ENCODE measurements around the gene WWC2. TPM values are rescaled to one million over a fixed set of nuclear protein-coding genes. Genes with fewer than 3 reads are reported as not detected.

Gene WWC2
- total RNA-seq, 1 donor: 100 TPM

GRCh38 chr4:183344523-183345255, 245.6 kb downstream of the WWC2 start:
- no peak for DNase-seq (ENCODE audit: low read depth)
- TF ChIP-seq, protein P1, sequence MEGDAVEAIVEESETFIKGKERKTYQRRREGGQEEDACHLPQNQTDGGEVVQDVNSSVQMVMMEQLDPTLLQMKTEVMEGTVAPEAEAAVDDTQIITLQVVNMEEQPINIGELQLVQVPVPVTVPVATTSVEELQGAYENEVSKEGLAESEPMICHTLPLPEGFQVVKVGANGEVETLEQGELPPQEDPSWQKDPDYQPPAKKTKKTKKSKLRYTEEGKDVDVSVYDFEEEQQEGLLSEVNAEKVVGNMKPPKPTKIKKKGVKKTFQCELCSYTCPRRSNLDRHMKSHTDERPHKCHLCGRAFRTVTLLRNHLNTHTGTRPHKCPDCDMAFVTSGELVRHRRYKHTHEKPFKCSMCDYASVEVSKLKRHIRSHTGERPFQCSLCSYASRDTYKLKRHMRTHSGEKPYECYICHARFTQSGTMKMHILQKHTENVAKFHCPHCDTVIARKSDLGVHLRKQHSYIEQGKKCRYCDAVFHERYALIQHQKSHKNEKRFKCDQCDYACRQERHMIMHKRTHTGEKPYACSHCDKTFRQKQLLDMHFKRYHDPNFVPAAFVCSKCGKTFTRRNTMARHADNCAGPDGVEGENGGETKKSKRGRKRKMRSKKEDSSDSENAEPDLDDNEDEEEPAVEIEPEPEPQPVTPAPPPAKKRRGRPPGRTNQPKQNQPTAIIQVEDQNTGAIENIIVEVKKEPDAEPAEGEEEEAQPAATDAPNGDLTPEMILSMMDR (IDR thresholded peaks at IDR 0.05; ENCODE audit: insufficient read depth, low read depth, low read length): no peak

GRCh38 chr4:183345261-183345660, 246.2 kb downstream of the WWC2 start:
- no peak overlapping the region for H3K4me3 ChIP-seq (ENCODE audit: low read depth, low read length)
- TF ChIP-seq, protein P1 (IDR thresholded peaks at IDR 0.05; ENCODE audit: insufficient read depth, low read depth, low read length): no peak
- no peak for DNase-seq (ENCODE audit: low read depth)

More at GRCh38 chr4:183344523-183345255, 245.6 kb downstream of the WWC2 start:
- no peak overlapping the region for H3K4me3 ChIP-seq (ENCODE audit: low read depth, low read length)

DNA sequence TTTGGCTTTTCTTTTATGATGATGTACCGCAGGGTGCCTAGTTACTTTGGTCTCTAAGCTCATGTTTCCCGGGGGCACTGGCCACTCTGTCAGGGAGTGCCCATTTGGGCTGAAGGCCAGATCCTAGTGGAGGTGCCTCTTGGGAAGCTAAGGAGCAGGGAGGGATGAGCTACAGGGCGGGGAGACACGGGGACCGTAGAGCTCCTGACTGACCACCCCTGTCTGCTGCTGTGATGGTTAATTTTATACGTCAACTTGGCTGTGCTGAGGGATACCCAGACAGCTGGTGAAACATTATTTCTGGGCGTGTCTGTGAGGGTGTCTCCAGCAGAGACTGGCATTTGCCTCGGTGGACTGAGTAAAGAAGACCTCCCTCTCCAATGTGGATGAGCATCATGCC, 248.1 kb downstream of the WWC2 start:
- H3K4me3 ChIP-seq (ENCODE audit: low read depth, low read length): no peak overlapping the region
- TF ChIP-seq, protein P1 (IDR thresholded peaks at IDR 0.05; ENCODE audit: insufficient read depth, low read depth, low read length): no peak
- no peak for DNase-seq (ENCODE audit: low read depth)

DNA sequence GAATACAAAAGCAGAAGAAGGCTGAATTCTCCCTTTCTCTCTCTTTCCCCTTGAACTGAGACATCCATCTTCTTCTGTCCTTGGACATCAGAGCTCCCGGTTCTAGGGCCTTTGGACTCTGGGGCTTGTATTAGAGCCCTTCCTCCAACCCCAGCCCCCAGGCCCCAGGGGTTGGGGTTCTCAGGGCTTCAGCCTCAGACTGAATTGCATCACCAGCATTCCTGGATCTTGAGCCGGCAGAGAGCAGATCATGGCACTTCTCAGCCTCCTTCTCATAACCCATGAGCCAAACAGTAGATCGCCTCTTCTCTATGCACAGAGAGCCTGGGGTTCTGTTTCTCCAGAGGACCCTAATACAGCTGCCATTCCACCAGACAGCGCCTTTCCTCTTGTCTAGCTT, 248.5 kb downstream of the WWC2 start:
- no peak overlapping the region for H3K4me3 ChIP-seq (ENCODE audit: low read depth, low read length)
- TF ChIP-seq, protein P1 (IDR thresholded peaks at IDR 0.05; ENCODE audit: insufficient read depth, low read depth, low read length): no peak
- peak; percentile 45 for DNase-seq (ENCODE audit: low read depth)

GRCh38 chr4:183348136-183348535, 249.1 kb downstream of the WWC2 start:
- TF ChIP-seq, protein P1 (IDR thresholded peaks at IDR 0.05; ENCODE audit: insufficient read depth, low read depth, low read length): no peak

DNA sequence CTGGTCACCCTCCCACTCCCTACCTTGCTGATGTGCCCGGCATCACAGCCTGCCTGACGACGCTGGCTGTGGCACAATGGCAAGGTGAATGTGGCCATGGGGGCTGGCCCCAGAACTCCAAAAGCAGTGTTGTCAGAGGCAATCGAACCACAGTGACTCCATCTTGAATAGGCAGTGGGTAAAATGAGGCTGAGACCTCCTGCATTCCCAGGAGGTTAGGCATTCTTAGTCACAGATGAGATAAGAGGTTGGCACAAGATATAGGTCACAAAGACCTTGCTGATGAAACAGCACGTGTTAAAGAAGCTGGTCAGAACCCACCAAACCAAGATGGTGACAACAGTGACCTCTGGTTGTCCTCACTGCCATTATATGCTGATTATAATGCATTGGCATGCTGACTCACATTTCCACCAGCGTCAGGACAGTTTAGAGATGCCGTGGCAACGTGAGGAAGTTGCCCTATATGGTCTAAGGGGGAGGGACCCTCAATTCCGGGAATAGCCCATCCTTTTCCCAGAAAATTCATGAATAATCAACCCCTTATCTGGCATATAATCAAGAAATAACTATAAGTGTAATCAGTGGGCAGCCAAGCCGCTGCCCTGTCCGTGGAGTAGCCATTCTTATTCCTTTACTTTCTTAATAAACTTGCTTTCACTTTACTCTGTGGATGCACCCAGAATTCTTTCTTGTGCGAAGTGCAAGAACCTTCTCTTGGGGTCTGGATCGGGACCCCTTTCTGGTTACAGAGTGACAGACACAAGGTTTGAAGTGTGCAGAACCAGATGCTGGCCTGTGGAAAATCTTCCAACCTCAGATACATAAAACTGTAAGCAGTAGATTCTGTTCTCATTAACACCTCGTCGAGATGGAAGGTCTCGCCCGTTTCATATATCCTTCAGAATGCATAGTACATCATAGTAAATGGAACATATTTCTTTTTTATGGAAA, 249.9 kb downstream of the WWC2 start:
- TF ChIP-seq, protein P1 (IDR thresholded peaks at IDR 0.05; ENCODE audit: insufficient read depth, low read depth, low read length): no peak
- peak; percentile 68 for DNase-seq (ENCODE audit: low read depth)
- H3K4me3 ChIP-seq (ENCODE audit: low read depth, low read length): no peak overlapping the region

More at GRCh38 chr4:183348136-183348535, 249.1 kb downstream of the WWC2 start:
- H3K4me3 ChIP-seq (ENCODE audit: low read depth, low read length): no peak overlapping the region
- DNase-seq (ENCODE audit: low read depth): no peak

Data from fibroblast of villous mesenchyme (primary cell).